BLaER1 (cell line): Measurements from ENCODE around the gene NEK5.
"Not testable (repeated sequence)": the region's sequence is repeated elsewhere in the genome, so short reads cannot be mapped to it uniquely, and the experiment has no call there.

Experiments used
- H3K27ac ChIP-seq: shearing (Covaris generic); formaldehyde crosslinking; 2 replicates; pipeline ENCODE4 v1.8.1; 2022
- H3K27me3 ChIP-seq: shearing (Covaris generic); formaldehyde crosslinking; 2 replicates; pipeline ENCODE4 v1.8.1; 2022
- H3K36me3 ChIP-seq: shearing (Covaris generic); formaldehyde crosslinking; 2 replicates; pipeline ENCODE4 v1.8.1; 2022
- H3K4me1 ChIP-seq: shearing (Covaris generic); formaldehyde crosslinking; 2 replicates; pipeline ENCODE4 v1.8.1; 2022
- H3K4me2 ChIP-seq: shearing (Covaris generic); formaldehyde crosslinking; 2 replicates; pipeline ENCODE4 v1.8.1; 2022
- H3K4me3 ChIP-seq: shearing (Covaris generic); formaldehyde crosslinking; 2 replicates; pipeline ENCODE4 v1.8.1; 2022
- H3K9ac ChIP-seq: shearing (Covaris generic); formaldehyde crosslinking; 2 replicates; pipeline ENCODE4 v1.8.1; 2022
- H3K9me3 ChIP-seq: shearing (Covaris generic); formaldehyde crosslinking; 2 replicates; pipeline ENCODE4 v1.8.1; 2022
- H4K20me1 ChIP-seq: shearing (Covaris generic); formaldehyde crosslinking; 2 replicates; pipeline ENCODE4 v1.8.1; 2022
- Cebpa-rat ChIP-seq: shearing (Covaris generic); IDR thresholded peaks from 2 replicates; pipeline ENCODE4 v1.8.1; 2022

NEK5 gene

GRCh38 chr13:52109116-52109670, 19.7 kb downstream of the NEK5 start:
- Histone ChIP-seq H3K36me3 (no peaks in the 10 kb centered on the region), H3K4me2 (no peak overlapping the region), H3K27me3 (no peaks in the 10 kb centered on the region; the same call in 1 of the 2 replicates), H3K27ac (no peak overlapping the region), H3K9me3 (no peaks in the 10 kb centered on the region), H3K9ac (no peak overlapping the region), H3K4me3 (no peak overlapping the region), H4K20me1 (no peaks in the 10 kb centered on the region), H3K4me1 (no peaks in the 10 kb centered on the region)
- TF ChIP-seq Cebpa-rat = no peak

DNA sequence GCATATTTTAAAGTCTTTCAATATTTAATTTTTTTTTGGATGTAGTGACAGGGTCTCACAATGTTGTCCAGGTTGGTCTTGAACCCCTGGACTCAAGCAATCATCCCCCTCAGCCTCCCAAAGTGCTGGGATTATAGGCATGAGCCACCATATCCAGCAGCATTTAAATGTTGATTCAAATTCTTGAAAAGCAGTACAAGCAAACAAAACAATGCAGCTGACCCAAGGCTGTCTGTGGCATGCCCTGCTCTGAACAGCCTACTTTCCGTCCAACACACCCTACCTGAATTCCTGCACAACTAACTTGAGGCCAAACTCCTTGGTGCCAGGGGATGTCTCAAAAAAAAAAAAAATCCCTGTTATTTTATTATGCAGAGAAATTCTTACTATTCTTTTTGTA, 23.0 kb downstream of the NEK5 start:
- Histone ChIP-seq H3K4me3 (no peak overlapping the region), H3K27ac (no peak overlapping the region), H3K9ac (no peak overlapping the region), H4K20me1 (no peaks in the 10 kb centered on the region), H3K4me1 (no peaks in the 10 kb centered on the region), H3K9me3 (no peaks in the 10 kb centered on the region), H3K4me2 (no peak overlapping the region), H3K27me3 (no peaks in the 10 kb centered on the region), H3K36me3 (no peaks in the 10 kb centered on the region)
- no peak for TF ChIP-seq Cebpa-rat

GRCh38 chr13:52104624-52105023, 24.2 kb downstream of the NEK5 start:
- Histone ChIP-seq H3K4me3 (no peak overlapping the region), H3K36me3 (no peaks in the 10 kb centered on the region), H3K4me1 (no peaks in the 10 kb centered on the region), H3K27me3 (no peaks in the 10 kb centered on the region), H3K4me2 (no peak overlapping the region), H4K20me1 (no peaks in the 10 kb centered on the region), H3K27ac (no peak overlapping the region), H3K9ac (no peak overlapping the region), H3K9me3 (no peaks in the 10 kb centered on the region)
- no peak for TF ChIP-seq Cebpa-rat

GRCh38 chr13:52103386-52103785, 25.5 kb downstream of the NEK5 start:
- Histone ChIP-seq H3K27me3 (no peaks in the 10 kb centered on the region), H3K36me3 (no peaks in the 10 kb centered on the region), H3K9me3 (no peaks in the 10 kb centered on the region), H3K4me1 (no peaks in the 10 kb centered on the region), H3K4me3 (no peak overlapping the region), H3K9ac (no peak overlapping the region), H3K27ac (no peak overlapping the region), H3K4me2 (no peak overlapping the region), H4K20me1 (no peaks in the 10 kb centered on the region)
- TF ChIP-seq Cebpa-rat = no peak

GRCh38 chr13:52102423-52102822, 26.4 kb downstream of the NEK5 start:
- not testable (repeated sequence) for H3K4me3 ChIP-seq, H3K4me1 ChIP-seq, H4K20me1 ChIP-seq, H3K36me3 ChIP-seq, H3K9ac ChIP-seq, H3K4me2 ChIP-seq, H3K9me3 ChIP-seq, H3K27ac ChIP-seq, H3K27me3 ChIP-seq
- TF ChIP-seq Cebpa-rat = 0 out of 2 replicates have a peak, but pooled peaks have one; percentile 25

DNA sequence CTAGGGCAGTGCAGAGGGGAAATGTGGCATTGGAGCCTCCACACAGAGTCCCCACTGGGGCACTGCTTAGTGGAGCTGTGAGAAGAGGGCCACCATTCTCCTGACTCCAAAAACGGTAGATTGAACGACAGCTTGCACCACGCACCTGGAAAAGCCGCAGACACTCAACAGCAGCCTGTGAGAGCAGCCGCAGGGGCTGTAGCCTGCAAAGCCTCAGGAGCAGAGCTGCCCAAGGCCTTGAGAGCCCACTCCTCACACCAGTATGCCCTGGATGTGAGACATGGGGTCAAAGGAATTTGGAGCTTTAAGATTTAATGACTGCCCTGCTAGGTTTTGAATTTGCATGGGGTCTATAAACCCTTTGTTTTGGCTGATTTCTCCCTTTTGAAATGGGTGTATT, 31.7 kb downstream of the NEK5 start:
- no peak overlapping the region for H3K4me3 ChIP-seq
- no peaks in the 10 kb centered on the region for H3K4me1 ChIP-seq
- H3K9ac ChIP-seq = no peak overlapping the region
- no peak overlapping the region for H3K27ac ChIP-seq
- H3K36me3 ChIP-seq = no peaks in the 10 kb centered on the region
- no peaks in the 10 kb centered on the region for H4K20me1 ChIP-seq
- H3K9me3 ChIP-seq = no peaks in the 10 kb centered on the region
- H3K4me2 ChIP-seq = no peak overlapping the region
- no peaks in the 10 kb centered on the region for H3K27me3 ChIP-seq
- TF ChIP-seq Cebpa-rat = no peak

GRCh38 chr13:52096748-52097147, 32.1 kb downstream of the NEK5 start:
- Histone ChIP-seq H3K4me1 (no peaks in the 10 kb centered on the region), H3K9me3 (no peaks in the 10 kb centered on the region), H3K27me3 (no peaks in the 10 kb centered on the region), H3K36me3 (no peaks in the 10 kb centered on the region), H3K4me2 (no peak overlapping the region), H3K9ac (no peak overlapping the region), H3K27ac (no peak overlapping the region), H4K20me1 (no peaks in the 10 kb centered on the region), H3K4me3 (no peak overlapping the region)
- TF ChIP-seq Cebpa-rat = no peak

DNA sequence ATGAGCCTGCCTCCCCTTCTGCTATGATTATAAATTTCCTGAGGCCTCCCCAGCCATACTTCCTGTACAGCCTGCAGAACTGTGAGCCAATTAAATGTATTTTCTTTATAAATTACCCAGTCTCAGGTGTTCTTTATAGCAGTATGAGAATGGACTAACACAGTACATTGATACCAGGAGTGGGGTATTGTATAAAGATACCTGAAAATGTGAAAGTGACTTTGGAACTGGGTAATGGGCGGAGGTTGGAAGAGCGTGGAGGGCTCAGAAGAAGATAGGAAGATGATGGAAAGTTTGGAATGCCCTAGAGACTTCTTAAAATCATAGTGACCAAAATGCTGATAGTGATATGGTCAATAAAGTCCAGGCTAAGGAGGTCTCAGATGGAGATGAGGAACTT, 32.8 kb downstream of the NEK5 start:
- no peak overlapping the region for H3K9ac ChIP-seq
- no peaks in the 10 kb centered on the region for H4K20me1 ChIP-seq
- no peak overlapping the region for H3K27ac ChIP-seq
- H3K4me1 ChIP-seq = no peaks in the 10 kb centered on the region
- no peaks in the 10 kb centered on the region for H3K9me3 ChIP-seq
- H3K36me3 ChIP-seq = no peaks in the 10 kb centered on the region
- TF ChIP-seq Cebpa-rat = no peak
- H3K27me3 ChIP-seq = no peaks in the 10 kb centered on the region
- H3K4me3 ChIP-seq = no peak overlapping the region
- H3K4me2 ChIP-seq = no peak overlapping the region

DNA sequence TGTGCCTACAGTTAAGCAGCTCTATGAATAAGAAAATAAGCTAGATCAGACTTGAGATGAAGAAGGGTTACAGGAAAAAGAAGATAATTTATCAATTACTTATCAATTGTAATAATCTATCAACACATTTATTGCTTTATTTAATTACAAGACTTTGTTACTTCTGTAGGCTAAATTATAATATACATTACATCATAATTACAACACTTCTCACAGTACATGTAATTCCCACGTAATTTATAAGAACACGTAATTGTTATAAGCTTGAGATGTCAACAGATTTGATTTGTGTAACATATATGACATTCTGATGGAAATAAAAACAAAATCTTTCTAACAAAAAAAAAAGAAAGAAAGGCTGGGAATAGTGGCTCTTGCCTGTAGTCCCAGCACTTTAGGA, 36.8 kb downstream of the NEK5 start:
- Histone ChIP-seq H3K27ac (no peak overlapping the region), H3K36me3 (no peaks in the 10 kb centered on the region), H4K20me1 (no peaks in the 10 kb centered on the region), H3K27me3 (no peaks in the 10 kb centered on the region), H3K9ac (no peak overlapping the region), H3K4me2 (no peak overlapping the region), H3K9me3 (no peaks in the 10 kb centered on the region), H3K4me3 (no peak overlapping the region), H3K4me1 (no peaks in the 10 kb centered on the region)
- no peak for TF ChIP-seq Cebpa-rat

GRCh38 chr13:52091473-52091872, 37.4 kb downstream of the NEK5 start:
- no peaks in the 10 kb centered on the region for H3K9me3 ChIP-seq
- no peaks in the 10 kb centered on the region for H3K36me3 ChIP-seq
- no peak overlapping the region for H3K9ac ChIP-seq
- H3K27me3 ChIP-seq = no peaks in the 10 kb centered on the region
- H3K4me3 ChIP-seq = no peak overlapping the region
- H3K4me2 ChIP-seq = no peak overlapping the region
- no peaks in the 10 kb centered on the region for H4K20me1 ChIP-seq
- no peak overlapping the region for H3K27ac ChIP-seq
- no peaks in the 10 kb centered on the region for H3K4me1 ChIP-seq
- TF ChIP-seq Cebpa-rat = no peak

DNA sequence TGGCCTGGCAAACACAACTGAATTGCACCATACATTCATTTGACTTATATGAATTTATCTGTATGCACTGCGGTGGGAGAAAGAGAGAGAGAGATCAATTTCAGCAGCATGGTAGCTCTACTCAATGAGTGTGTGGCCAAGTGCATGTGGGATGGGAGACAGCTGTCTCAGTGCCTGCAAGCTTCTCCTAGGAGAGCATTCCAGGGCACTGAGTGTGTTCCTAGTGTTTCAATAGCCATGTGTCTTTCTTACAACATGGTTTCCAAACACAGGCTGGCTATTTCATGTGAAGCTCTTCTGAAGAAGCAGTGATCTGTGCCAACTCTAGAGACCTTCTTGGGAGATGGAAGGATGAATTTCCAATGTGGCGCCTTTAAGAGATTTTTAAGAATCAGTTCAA, 43.5 kb downstream of the NEK5 start:
- Histone ChIP-seq H3K9me3 (no peaks in the 10 kb centered on the region), H3K4me1 (no peaks in the 10 kb centered on the region), H3K9ac (no peak overlapping the region), H3K4me3 (no peak overlapping the region), H3K27ac (no peak overlapping the region), H4K20me1 (no peaks in the 10 kb centered on the region), H3K4me2 (no peak overlapping the region), H3K36me3 (no peaks in the 10 kb centered on the region), H3K27me3 (no peaks in the 10 kb centered on the region)
- no peak for TF ChIP-seq Cebpa-rat

DNA sequence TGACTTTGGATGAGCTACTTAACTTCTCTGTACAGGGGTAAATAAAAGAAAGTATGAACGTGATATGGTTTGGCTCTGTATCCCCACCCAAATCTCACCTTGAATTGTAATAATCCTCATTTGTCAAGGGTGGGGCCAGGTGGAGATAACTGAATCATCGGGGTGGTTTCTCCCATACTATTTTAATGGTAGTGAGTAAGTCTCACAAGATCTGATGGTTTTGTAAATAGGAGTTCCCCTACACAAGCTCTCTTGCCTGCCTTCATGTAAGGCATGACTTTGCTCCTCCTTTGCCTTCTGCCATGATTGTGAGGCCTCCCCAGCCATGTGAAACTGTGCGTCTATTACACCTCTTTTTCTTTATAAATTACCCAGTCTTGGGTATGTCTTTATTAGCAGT, 43.9 kb downstream of the NEK5 start:
- H4K20me1 ChIP-seq = not testable (repeated sequence)

More for the DNA sequence above, 43.9 kb downstream of the NEK5 start:
- not testable (repeated sequence) for H3K4me3 ChIP-seq, H3K4me1 ChIP-seq, H3K9me3 ChIP-seq, H3K36me3 ChIP-seq, H3K27ac ChIP-seq, H3K4me2 ChIP-seq, H3K9ac ChIP-seq, H3K27me3 ChIP-seq
